ENCODE data around the gene DLG1. TPM values are rescaled to one million over a fixed set of nuclear protein-coding genes. Genes with fewer than 3 reads are reported as not detected.

DLG1 gene
- total RNA-seq, 1 donor from 2014 or later: 60.1 TPM

DNA sequence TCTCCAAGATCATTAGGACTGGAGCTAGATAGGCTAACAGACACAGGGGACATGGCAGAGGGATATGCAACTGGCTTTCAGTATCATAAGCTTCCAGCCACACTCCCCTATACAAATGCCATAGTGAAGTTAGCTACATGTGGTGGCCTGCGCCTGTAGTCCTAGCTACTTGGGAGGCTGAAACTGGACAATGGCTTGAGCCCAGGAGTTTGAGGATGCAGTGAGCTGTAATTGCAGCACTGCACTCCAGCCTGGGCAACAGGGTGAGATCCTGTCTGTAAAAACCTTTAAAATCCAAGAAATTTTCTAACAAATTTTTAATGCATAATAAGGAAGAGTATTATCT is 37.3 kb downstream of the DLG1 start:
- intact Hi-C loops (cut with micrococcal nuclease): no loop called here
- Histone ChIP-seq H3K4me3 (no peak overlapping the region), H3K27ac (replicated peaks) (no peak overlapping the region), H3K36me3 (peaks cover 3% of the 10 kb centered on the region), H3K9me3 (replicated peaks) (no peaks in the 10 kb centered on the region), H3K4me1 (peaks cover 42% of the 10 kb centered on the region), H3K27me3 (ENCODE audit: low read depth) (no peaks in the 10 kb centered on the region)
- DNase-seq: no peak
- TF ChIP-seq, protein P1, sequence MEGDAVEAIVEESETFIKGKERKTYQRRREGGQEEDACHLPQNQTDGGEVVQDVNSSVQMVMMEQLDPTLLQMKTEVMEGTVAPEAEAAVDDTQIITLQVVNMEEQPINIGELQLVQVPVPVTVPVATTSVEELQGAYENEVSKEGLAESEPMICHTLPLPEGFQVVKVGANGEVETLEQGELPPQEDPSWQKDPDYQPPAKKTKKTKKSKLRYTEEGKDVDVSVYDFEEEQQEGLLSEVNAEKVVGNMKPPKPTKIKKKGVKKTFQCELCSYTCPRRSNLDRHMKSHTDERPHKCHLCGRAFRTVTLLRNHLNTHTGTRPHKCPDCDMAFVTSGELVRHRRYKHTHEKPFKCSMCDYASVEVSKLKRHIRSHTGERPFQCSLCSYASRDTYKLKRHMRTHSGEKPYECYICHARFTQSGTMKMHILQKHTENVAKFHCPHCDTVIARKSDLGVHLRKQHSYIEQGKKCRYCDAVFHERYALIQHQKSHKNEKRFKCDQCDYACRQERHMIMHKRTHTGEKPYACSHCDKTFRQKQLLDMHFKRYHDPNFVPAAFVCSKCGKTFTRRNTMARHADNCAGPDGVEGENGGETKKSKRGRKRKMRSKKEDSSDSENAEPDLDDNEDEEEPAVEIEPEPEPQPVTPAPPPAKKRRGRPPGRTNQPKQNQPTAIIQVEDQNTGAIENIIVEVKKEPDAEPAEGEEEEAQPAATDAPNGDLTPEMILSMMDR (IDR thresholded peaks at IDR 0.05; ENCODE audit: borderline replicate concordance): no peak

DNA sequence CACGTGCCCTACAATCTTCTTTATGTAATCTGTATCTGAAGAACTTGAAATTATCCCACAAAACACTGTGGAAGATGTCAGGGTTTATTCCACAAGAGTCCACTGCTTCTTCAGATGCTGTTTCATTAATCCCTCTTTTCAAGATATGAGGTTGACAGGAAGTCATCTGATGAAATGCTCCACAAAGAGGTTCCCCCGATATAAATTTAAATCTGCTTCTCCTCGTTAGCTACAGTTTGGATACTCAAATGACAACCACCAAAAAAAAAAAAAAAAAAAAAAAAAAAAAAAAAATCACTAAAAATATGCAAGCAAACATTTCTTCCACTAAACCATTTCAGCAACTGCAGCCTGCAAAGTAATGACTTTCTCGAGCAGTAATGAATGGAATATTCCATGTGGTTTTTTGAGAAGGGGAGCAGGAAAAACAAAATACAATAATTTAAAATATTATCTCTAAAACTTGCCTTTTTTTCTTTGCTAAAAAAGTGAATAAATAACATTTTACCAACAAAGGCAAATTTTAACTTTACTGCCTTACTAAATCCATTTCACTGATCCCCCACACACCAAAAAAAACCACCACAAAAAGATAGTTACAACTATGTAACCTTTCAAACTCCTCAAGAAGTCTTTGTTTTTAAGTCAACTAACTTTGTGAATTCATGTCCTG is 37.8 kb downstream of the DLG1 start:
- no peak overlapping the region for H3K4me3 ChIP-seq
- DNase-seq: no peak
- TF ChIP-seq, protein P1 (IDR thresholded peaks at IDR 0.05; ENCODE audit: borderline replicate concordance): no peak
- no peak overlapping the region for H3K27ac ChIP-seq (replicated peaks)
- peaks cover 42% of the 10 kb centered on the region for H3K4me1 ChIP-seq
- intact Hi-C loops (cut with micrococcal nuclease): no loop called here
- H3K9me3 ChIP-seq (replicated peaks): no peaks in the 10 kb centered on the region
- H3K27me3 ChIP-seq (ENCODE audit: low read depth): no peaks in the 10 kb centered on the region
- H3K36me3 ChIP-seq: peaks cover 3% of the 10 kb centered on the region

DNA sequence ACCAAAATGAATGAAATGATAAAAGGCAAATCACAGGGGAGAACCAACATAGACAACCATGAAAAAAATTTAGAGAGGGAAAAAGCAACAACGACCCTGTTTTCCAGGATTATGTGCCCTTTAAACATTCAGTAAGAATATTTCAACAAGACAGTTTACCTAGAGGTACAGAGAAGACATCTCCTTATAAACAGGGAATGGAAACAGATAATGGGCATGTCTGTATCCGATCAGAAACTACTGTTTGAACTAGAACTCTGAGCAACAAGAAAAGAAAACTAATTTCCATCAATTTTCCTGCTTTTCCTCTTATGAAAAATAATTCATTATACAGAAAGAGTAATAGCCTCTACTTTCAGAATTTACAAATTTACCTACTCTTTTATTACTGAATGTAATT is 39.3 kb downstream of the DLG1 start:
- Histone ChIP-seq H3K36me3 (peaks cover 3% of the 10 kb centered on the region), H3K27me3 (ENCODE audit: low read depth) (no peaks in the 10 kb centered on the region), H3K9me3 (replicated peaks) (no peaks in the 10 kb centered on the region), H3K27ac (replicated peaks) (no peak overlapping the region), H3K4me3 (no peak overlapping the region), H3K4me1 (peaks cover 49% of the 10 kb centered on the region)
- no peak for DNase-seq
- intact Hi-C loops (cut with micrococcal nuclease): loop anchor here (5.0 kb wide), 1 partner anchor 248 kb away; no protein-coding TSS in a partner anchor
- TF ChIP-seq, protein P1 (IDR thresholded peaks at IDR 0.05; ENCODE audit: borderline replicate concordance): no peak

DNA sequence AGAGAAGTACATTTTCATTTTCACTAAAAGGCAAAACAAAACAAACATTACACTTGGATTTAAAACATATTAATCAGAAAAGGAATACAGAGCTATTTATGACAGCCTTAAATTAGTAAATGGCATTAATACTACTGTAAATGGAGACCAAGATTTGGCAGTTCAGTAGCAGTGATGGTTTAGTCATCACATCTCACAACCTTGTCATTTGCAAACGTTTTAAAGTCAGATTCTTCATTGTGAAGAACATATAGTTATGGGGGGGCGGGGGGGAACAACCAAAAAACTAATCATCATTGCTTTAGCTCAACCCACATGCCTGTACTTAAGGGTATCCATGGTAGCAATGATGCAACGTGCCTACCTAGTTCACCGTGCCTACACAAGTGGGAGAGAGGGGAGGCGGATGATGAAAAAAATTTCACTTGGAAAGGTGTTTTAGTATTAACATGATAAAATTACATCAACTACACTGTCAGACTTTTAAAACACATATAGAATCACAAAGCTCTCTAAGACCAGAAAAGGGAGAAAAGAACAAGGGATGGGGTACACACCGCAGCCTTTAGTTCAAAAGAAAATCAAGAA is 40.1 kb downstream of the DLG1 start:
- Histone ChIP-seq H3K36me3 (peaks cover under 1% of the 10 kb centered on the region), H3K27me3 (ENCODE audit: low read depth) (no peaks in the 10 kb centered on the region), H3K9me3 (replicated peaks) (no peaks in the 10 kb centered on the region), H3K4me3 (no peak overlapping the region), H3K4me1 (peaks cover 54% of the 10 kb centered on the region), H3K27ac (replicated peaks) (no peak overlapping the region)
- DNase-seq: no peak
- TF ChIP-seq, protein P1 (IDR thresholded peaks at IDR 0.05; ENCODE audit: borderline replicate concordance): no peak
- intact Hi-C loops (cut with micrococcal nuclease): loop anchor here (5.0 kb wide), 1 partner anchor 249 kb away; no protein-coding TSS in a partner anchor

DNA sequence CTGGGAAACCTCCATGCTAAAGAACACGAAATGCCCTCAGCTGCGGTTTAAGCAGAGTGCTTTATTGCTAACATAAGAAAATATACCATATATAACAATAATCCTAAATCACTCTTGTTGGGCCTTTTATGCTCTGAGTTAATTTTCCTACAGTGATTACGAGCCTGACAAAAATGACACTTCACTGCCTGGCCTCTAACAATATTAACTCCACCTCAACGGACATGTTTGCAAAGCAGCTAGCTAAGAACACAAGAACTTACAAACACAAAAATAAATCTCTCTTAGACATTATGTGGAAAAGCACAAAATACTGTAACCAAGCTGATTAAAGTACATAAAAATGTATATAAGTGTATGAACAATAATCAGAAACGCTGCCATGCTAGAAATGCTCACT is 40.7 kb downstream of the DLG1 start:
- TF ChIP-seq, protein P1 (IDR thresholded peaks at IDR 0.05; ENCODE audit: borderline replicate concordance): no peak
- no peak overlapping the region for H3K4me3 ChIP-seq
- no peaks in the 10 kb centered on the region for H3K9me3 ChIP-seq (replicated peaks)
- no peak overlapping the region for H3K27ac ChIP-seq (replicated peaks)
- DNase-seq: no peak
- no peaks in the 10 kb centered on the region for H3K27me3 ChIP-seq (ENCODE audit: low read depth)
- peaks cover 54% of the 10 kb centered on the region for H3K4me1 ChIP-seq
- intact Hi-C loops (cut with micrococcal nuclease): loop anchor here (5.0 kb wide), 1 partner anchor 250 kb away; no protein-coding TSS in a partner anchor
- no peaks in the 10 kb centered on the region for H3K36me3 ChIP-seq

Data from left ventricle myocardium inferior (tissue), 1 donor.